K562 (cell line): ENCODE measurements around the gene ABHD17C. TPM values are rescaled to one million over a fixed set of nuclear protein-coding genes. Genes with fewer than 3 reads are reported as not detected.
A peak's percentile ranks its signal among the peaks of the same experiment; 100 is the strongest.

Source experiments
- ARID2 ChIP-seq: fragments of 450-650 bp; IDR thresholded peaks from 2 replicates; pipeline ENCODE4 v1.6.1; 2017; ENCODE audit warnings: antibody characterized with exemption, mild to moderate bottlenecking
- BDP1 ChIP-seq: IDR thresholded peaks from 3 replicates; pipeline ENCODE4 v1.6.1; 2011; ENCODE audit not compliant: insufficient read length, insufficient read depth
- CEBPB ChIP-seq: fragments of 450-650 bp; IDR thresholded peaks from 2 replicates; pipeline ENCODE4 v1.6.1; 2016; ENCODE audit warnings: missing genetic modification characterization, missing compliant biosample characterization
- CHD4 ChIP-seq: fragments of 200-600 bp; sonication (generic); IDR thresholded peaks from 3 replicates; pipeline ENCODE4 v1.6.1; 2012; ENCODE audit warnings: low read depth, mild to moderate bottlenecking, mixed read lengths, low read length, inconsistent platforms; ENCODE audit not compliant: insufficient read depth, insufficient replicate concordance, poor library complexity, severe bottlenecking
- E2F5 ChIP-seq: sonication (generic); formaldehyde crosslinking; IDR thresholded peaks from 2 replicates; pipeline ENCODE4 v1.8.0; 2022; ENCODE audit warnings: mild to moderate bottlenecking, missing genetic modification reagents
- E4F1 ChIP-seq: fragments of 250-450 bp; sonication (Bioruptor Pico); IDR thresholded peaks from 2 replicates; pipeline ENCODE4 v1.5.0; 2021; ENCODE audit warnings: mild to moderate bottlenecking, borderline replicate concordance
- FOXK1 ChIP-seq: sonication (generic); formaldehyde crosslinking; IDR thresholded peaks from 2 replicates; pipeline ENCODE4 v1.8.0; 2022; ENCODE audit warnings: missing genetic modification reagents, mild to moderate bottlenecking, borderline replicate concordance
- GATAD2B ChIP-seq: fragments of 450-650 bp; IDR thresholded peaks from 2 replicates; pipeline ENCODE4 v1.6.1; 2017; ENCODE audit warnings: mild to moderate bottlenecking, borderline replicate concordance
- HDAC8 ChIP-seq: fragments of 450-650 bp; IDR thresholded peaks from 2 replicates; pipeline ENCODE4 v1.6.1; 2016; ENCODE audit warnings: mild to moderate bottlenecking, missing genetic modification characterization, moderate library complexity, missing compliant biosample characterization
- HLTF ChIP-seq: fragments of 450-650 bp; IDR thresholded peaks from 2 replicates; pipeline ENCODE4 v1.6.1; 2016
- HNRNPL ChIP-seq: fragments of 200-400 bp; formaldehyde crosslinking; IDR thresholded peaks from 2 replicates; pipeline ENCODE4 v1.6.1; 2017; ENCODE audit warnings: low read depth, mild to moderate bottlenecking, low read length
- KLF16 ChIP-seq: IDR thresholded peaks from 2 replicates; pipeline ENCODE4 v1.6.1; 2016; ENCODE audit warnings: antibody characterized with exemption
- PCBP1 ChIP-seq: fragments of 200-400 bp; formaldehyde crosslinking; IDR thresholded peaks from 2 replicates; pipeline ENCODE4 v1.6.1; 2018; ENCODE audit warnings: mild to moderate bottlenecking, low read depth, low read length; ENCODE audit not compliant: poor library complexity, severe bottlenecking
- PML ChIP-seq: IDR thresholded peaks from 2 replicates; pipeline ENCODE4 v1.6.1; 2012; ENCODE audit warnings: low read length, inconsistent platforms
- SIX5 ChIP-seq, 2 experiments: IDR thresholded peaks; 2 replicates each; pipeline ENCODE4 v1.6.1; 2011; ENCODE audit warnings: low read length in 2 of 2, borderline replicate concordance in 1 of 2, low read depth in 1 of 2, mild to moderate bottlenecking in 1 of 2, moderate library complexity in 1 of 2; ENCODE audit not compliant: insufficient read depth in 1 of 2
- SMARCE1 ChIP-seq: fragments of 450-650 bp; IDR thresholded peaks from 2 replicates; pipeline ENCODE4 v1.7.1; 2016; ENCODE audit warnings: mild to moderate bottlenecking
- STAT5A ChIP-seq: IDR thresholded peaks from 2 replicates; pipeline ENCODE4 v1.6.1; 2012; ENCODE audit warnings: low read length, inconsistent platforms, borderline replicate concordance
- ZNF277 ChIP-seq: fragments of 250-450 bp; sonication (Bioruptor Pico); IDR thresholded peaks from 2 replicates; pipeline ENCODE4 v1.8.0; 2022; ENCODE audit warnings: inconsistent platforms, mild to moderate bottlenecking, moderate library complexity, borderline replicate concordance
- ZNF445 ChIP-seq: fragments of 250-450 bp; sonication (Bioruptor Pico); IDR thresholded peaks from 2 replicates; pipeline ENCODE4 v1.4.0; 2020; ENCODE audit warnings: low read depth, mild to moderate bottlenecking, moderate library complexity
- ZNF449 ChIP-seq: fragments of 250-450 bp; sonication (Bioruptor Pico); IDR thresholded peaks from 2 replicates; pipeline ENCODE4 v1.8.0; 2022; ENCODE audit warnings: moderate library complexity, mild to moderate bottlenecking, inconsistent platforms
- polyA plus RNA-seq, 8 experiments: library from polyadenylated mRNA; depleted of rRNA in 4 of 8; stranded (reverse) in 5 of 8; unstranded in 3 of 8; fragments of >200 nt; fragmentation: Nextera tagmentation in 2 of 8; fragmentation: Illumina TruSeq in 1 of 8; extraction: Ambion mirVana in 2 of 8; extraction: Trizol in 1 of 8; gene quantifications; 2 replicates each; pipeline versions ENCODE4 v1.2.1 to v1.2.3, GENCODE V29; 2011 to 2014; ENCODE audit warnings: inconsistent platforms in 1 of 8, missing spikeins in 1 of 8
- total RNA-seq, 7 experiments: library from RNA; depleted of rRNA in 6 of 7; stranded (reverse); fragments of >200 nt in 6 of 7; fragmentation: Illumina TruSeq in 2 of 7; extraction: Trizol in 2 of 7; gene quantifications; 2 replicates each; pipeline versions ENCODE4 v1.2.1 to v1.2.3, GENCODE V29; 2011 to 2021; ENCODE audit warnings: low replicate concordance in 1 of 7

ABHD17C gene
- total and polyA plus RNA-seq, 9 of the 15 experiments (the other 6 are each of a cell fraction or from before 2014, with no cell fraction given) = 0.04 to 0.42 (median 0.19) TPM; not detected in 1

- TF ChIP-seq ZNF449 (CRISPR knock-in tag) (no peak), PCBP1 (no peak), PML (peak; percentile 25; the same call in 1 of the 2 replicates), KLF16 (no peak), HNRNPL (no peak), CHD4 (no peak), ZNF445 (CRISPR knock-in tag) (no peak), E2F5 (no peak), SMARCE1 (no peak), CEBPB (tag) (no peak), BDP1 (no peak), STAT5A (peak; percentile 51; the same call in 1 of the 2 replicates), SIX5 (IDR thresholded peaks at IDR 0.05; ENCODE audit: borderline replicate concordance in 1 of 2, insufficient read depth in 1 of 2, low read depth in 1 of 2, low read length in 2 of 2) (no peak), HLTF (no peak), GATAD2B (no peak), FOXK1 (no peak), ZNF277 (CRISPR knock-in tag) (no peak), ARID2 (no peak), E4F1 (CRISPR knock-in tag) (no peak), HDAC8 (no peak)
These were observed 74.2 kb downstream of the ABHD17C start (continued) for GRCh38 chr15:80769153-80769828.
